IMR-90 (cell line): ENCODE results near the gene CACNA2D3. TPM values are rescaled to one million over a fixed set of nuclear protein-coding genes. Genes with fewer than 3 reads are reported as not detected.

ENCODE experiments used
- ATAC-seq: fragments of 200-7000 bp; cut with Tn5 transposase; 2 replicates; pipeline ENCODE4 v1.9.1; 2020; ENCODE audit warnings: low read depth, mild to moderate bottlenecking, moderate library complexity
- BruUV-seq: library from RNA; stranded (reverse); fragments of 400-500 nt; replicated peaks from 2 replicates; lab custom pipeline; 2021; lab: Mats Ljungman, UMichigan
- CTCF ChIA-PET: fragments of 300-600 bp; formaldehyde crosslinking; extraction: SDS; loops from one replicate; lab custom pipeline; 2021; ENCODE audit warnings: antibody characterized with exemption; lab: Yijun Ruan, JAX
- POLR2A ChIA-PET: fragments of 300-600 bp; sonication (Branson Sonifier 250); formaldehyde crosslinking; loops from one replicate; lab custom pipeline; 2022; ENCODE audit warnings: antibody characterized with exemption; ENCODE audit not compliant: unreplicated experiment; lab: Charles Lee
- DNase-seq: peaks from one replicate; pipeline ENCODE4 v3.0.0; 2013
- H2AFZ ChIP-seq: replicated peaks from 2 replicates; pipeline ENCODE3; 2013; ENCODE audit warnings: low read length, mild to moderate bottlenecking; ENCODE audit not compliant: poor library complexity
- H2AK5ac ChIP-seq: 2 replicates; pipeline ENCODE4 v1.6.1; 2013; ENCODE audit warnings: low read depth, low read length, inconsistent platforms
- H2AK9ac ChIP-seq: replicated peaks from 2 replicates; pipeline ENCODE3; 2013; ENCODE audit warnings: mild to moderate bottlenecking, low read depth, low read length, moderate library complexity; ENCODE audit not compliant: poor library complexity
- H2BK120ac ChIP-seq: 2 replicates; pipeline ENCODE4 v1.6.1; 2013; ENCODE audit warnings: low read depth, low read length, inconsistent platforms
- H2BK15ac ChIP-seq: 3 replicates; pipeline ENCODE4 v1.6.1; 2013; ENCODE audit warnings: low read depth, low read length, inconsistent platforms
- H2BK20ac ChIP-seq: 2 replicates; pipeline ENCODE4 v1.6.1; 2013; ENCODE audit warnings: low read depth, mild to moderate bottlenecking, inconsistent platforms, low read length, moderate library complexity
- H2BK5ac ChIP-seq: 2 replicates; pipeline ENCODE4 v1.6.1; 2013; ENCODE audit warnings: mild to moderate bottlenecking, low read depth, low read length, inconsistent platforms; ENCODE audit not compliant: poor library complexity, severe bottlenecking
- H3K14ac ChIP-seq: replicated peaks from 2 replicates; pipeline ENCODE4 v1.6.1; 2013; ENCODE audit warnings: low read depth, low read length, inconsistent platforms
- H3K18ac ChIP-seq: 2 replicates; pipeline ENCODE4 v1.6.1; 2013; ENCODE audit warnings: low read depth, low read length, control low read depth
- H3K23ac ChIP-seq: 2 replicates; pipeline ENCODE4 v1.6.1; 2013; ENCODE audit warnings: low read depth, low read length, inconsistent platforms
- H3K27ac ChIP-seq: 2 replicates; pipeline ENCODE4 v1.5.1; 2013; ENCODE audit warnings: mild to moderate bottlenecking, control low read depth, low read length; ENCODE audit not compliant: insufficient read depth
- H3K27me3 ChIP-seq: 2 replicates; pipeline ENCODE4 v1.6.1; 2013; ENCODE audit warnings: low read length; ENCODE audit not compliant: control insufficient read depth, insufficient read depth
- H3K36me3 ChIP-seq: 2 replicates; pipeline ENCODE4 v1.6.1; 2013; ENCODE audit warnings: low read length, mixed read lengths; ENCODE audit not compliant: control insufficient read depth, insufficient read depth
- H3K4ac ChIP-seq: 2 replicates; pipeline ENCODE4 v1.6.1; 2013; ENCODE audit warnings: low read depth, low read length, inconsistent platforms
- H3K4me1 ChIP-seq: 2 replicates; pipeline ENCODE4 v1.6.1; 2013; ENCODE audit warnings: low read length, mixed read lengths; ENCODE audit not compliant: control insufficient read depth, insufficient read depth
- H3K4me2 ChIP-seq: 2 replicates; pipeline ENCODE4 v1.6.1; 2013; ENCODE audit warnings: low read depth, mild to moderate bottlenecking, control low read depth, low read length, moderate library complexity
- H3K4me3 ChIP-seq: 2 replicates; pipeline ENCODE4 v1.5.1; 2013; ENCODE audit warnings: low read depth, mild to moderate bottlenecking, control low read depth, low read length, moderate library complexity; ENCODE audit not compliant: insufficient read depth
- H3K56ac ChIP-seq: 2 replicates; pipeline ENCODE4 v1.6.1; 2013; ENCODE audit warnings: low read length, inconsistent platforms; ENCODE audit not compliant: insufficient read depth; ENCODE audit errors: extremely low read depth
- H3K79me1 ChIP-seq, 2 experiments: 2 replicates each; pipeline ENCODE4 v1.6.1; 2013; ENCODE audit warnings: low read length in 2 of 2, inconsistent platforms in 1 of 2, low read depth in 1 of 2
- H3K9ac ChIP-seq: 2 replicates; pipeline ENCODE4 v1.6.1; 2013; ENCODE audit warnings: low read depth, low read length, control low read depth
- H3K9me1 ChIP-seq: 2 replicates; pipeline ENCODE4 v1.6.1; 2013; ENCODE audit warnings: low read length, inconsistent platforms; ENCODE audit not compliant: insufficient read depth
- H3K9me3 ChIP-seq: 2 replicates; pipeline ENCODE4 v1.6.1; 2013; ENCODE audit warnings: low read length; ENCODE audit not compliant: control insufficient read depth, insufficient read depth
- H4K20me1 ChIP-seq: 2 replicates; pipeline ENCODE4 v1.6.1; 2013; ENCODE audit warnings: low read length, inconsistent platforms; ENCODE audit not compliant: insufficient read depth
- H4K5ac ChIP-seq: 2 replicates; pipeline ENCODE4 v1.6.1; 2013; ENCODE audit warnings: mild to moderate bottlenecking, low read depth, low read length, control low read depth
- H4K8ac ChIP-seq, 2 experiments: 2 replicates each; pipeline ENCODE4 v1.6.1; 2013; ENCODE audit warnings: low read depth in 2 of 2, low read length in 2 of 2, control low read depth in 1 of 2, inconsistent platforms in 1 of 2
- H4K91ac ChIP-seq: 2 replicates; pipeline ENCODE4 v1.6.1; 2013; ENCODE audit warnings: low read depth, low read length, inconsistent platforms; ENCODE audit not compliant: insufficient read depth
- BHLHE40 ChIP-seq: fragments of 150-350 bp; IDR thresholded peaks from 2 replicates; pipeline ENCODE4 v1.6.1; 2016; ENCODE audit warnings: mild to moderate bottlenecking, low read depth, low read length
- CEBPB ChIP-seq: IDR thresholded peaks from 2 replicates; pipeline ENCODE4 v1.6.1; 2012; ENCODE audit warnings: low read depth, low read length, improper control_type of control experiment
- CHD1 ChIP-seq: IDR thresholded peaks from 2 replicates; pipeline ENCODE4 v1.6.1; 2012; ENCODE audit warnings: low read depth, low read length, improper control_type of control experiment
- FOS ChIP-seq: fragments of 150-350 bp; IDR thresholded peaks from 2 replicates; pipeline ENCODE4 v1.6.1; 2016; ENCODE audit warnings: low read depth, low read length
- MAFK ChIP-seq: IDR thresholded peaks from 2 replicates; pipeline ENCODE4 v1.6.1; 2012; ENCODE audit warnings: low read depth, low read length, improper control_type of control experiment
- MAZ ChIP-seq: IDR thresholded peaks from 2 replicates; pipeline ENCODE4 v1.6.1; 2012; ENCODE audit warnings: low read depth, mild to moderate bottlenecking, low read length, improper control_type of control experiment, moderate library complexity, borderline replicate concordance
- MXI1 ChIP-seq: IDR thresholded peaks from 2 replicates; pipeline ENCODE4 v1.6.1; 2012; ENCODE audit warnings: low read depth, mild to moderate bottlenecking, low read length, moderate library complexity, borderline replicate concordance
- NFE2L2 ChIP-seq: fragments of 150-350 bp; IDR thresholded peaks from 2 replicates; pipeline ENCODE4 v1.6.1; 2016; ENCODE audit warnings: low read depth, mild to moderate bottlenecking, low read length
- POLR2A ChIP-seq: IDR thresholded peaks from 2 replicates; pipeline ENCODE4 v1.6.1; 2012; ENCODE audit warnings: mild to moderate bottlenecking, low read depth, low read length
- RAD21 ChIP-seq: IDR thresholded peaks from 2 replicates; pipeline ENCODE4 v1.6.1; 2012; ENCODE audit warnings: low read length, improper control_type of control experiment
- RCOR1 ChIP-seq: IDR thresholded peaks from 2 replicates; pipeline ENCODE4 v1.6.1; 2012; ENCODE audit warnings: mild to moderate bottlenecking, low read length, improper control_type of control experiment; ENCODE audit not compliant: insufficient replicate concordance
- RFX5 ChIP-seq: IDR thresholded peaks from 2 replicates; pipeline ENCODE4 v1.8.0; 2012; ENCODE audit warnings: low read depth, mild to moderate bottlenecking, low read length, moderate library complexity
- SMC3 ChIP-seq: fragments of 150-350 bp; IDR thresholded peaks from 2 replicates; pipeline ENCODE4 v1.6.1; 2016; ENCODE audit warnings: low read depth, mild to moderate bottlenecking, antibody characterized with exemption, low read length, moderate library complexity
- whole genome bisulfite sequencing, 2 experiments: methylation state at CpG; one replicate each; pipeline versions ENCODE4 v1.1.5 to v1.1.7; 2013; ENCODE audit warnings: missing lambda C conversion rate in 2 of 2; ENCODE audit not compliant: insufficient read length in 1 of 2; ENCODE audit errors: extremely low coverage in 2 of 2; 5-methylcytosine and 5-hydroxymethylcytosine counted together
- dilution Hi-C: fragments of 300-500 bp; cut with HindIII; formaldehyde crosslinking; loops from one replicate; pipeline ENCODE4 v1.14.3; 2018; ENCODE audit warnings: low sequenced_read_pairs; ENCODE audit not compliant: unreplicated experiment
- in situ Hi-C: fragments of 300-500 bp; cut with MboI; formaldehyde crosslinking; loops from 3 replicates; pipeline ENCODE4 v1.14.3; 2019; ENCODE audit warnings: low sequenced_read_pairs, inconsistent platforms, mixed read lengths
- intact Hi-C: fragments of 100-400 bp; cut with micrococcal nuclease; formaldehyde crosslinking; loops from 2 replicates; pipeline ENCODE4 v1.10.0; 2022
- polyA plus RNA-seq, 3 experiments: library from polyadenylated mRNA; depleted of rRNA; stranded (reverse); fragments of >200 nt; gene quantifications; 2 replicates each; pipeline ENCODE4 v1.2.3, GENCODE V29; 2012; ENCODE audit warnings: low replicate concordance in 1 of 3
- total RNA-seq: library from RNA; depleted of rRNA; stranded (reverse); fragments of >200 nt; gene quantifications from 2 replicates; pipeline ENCODE4 v1.2.3, GENCODE V29; 2012
- TF ChIP-seq, protein P1 (sequence below): fragments of 150-350 bp; IDR thresholded peaks from 2 replicates; pipeline ENCODE4 v1.6.1; 2016; ENCODE audit warnings: low read depth, mild to moderate bottlenecking, low read length, moderate library complexity, borderline replicate concordance
- TF ChIP-seq, protein P2 (sequence below): conservative IDR thresholded peaks from 2 replicates; pipeline ENCODE4 v1.5.1; 2012; ENCODE audit warnings: mild to moderate bottlenecking, low read depth, low read length, improper control_type of control experiment
- TF ChIP-seq, protein P3 (sequence below): fragments of 150-350 bp; IDR thresholded peaks from 2 replicates; pipeline ENCODE4 v1.6.1; 2017; ENCODE audit warnings: mild to moderate bottlenecking, antibody characterized with exemption, low read length, low read depth

CACNA2D3 gene
- total and polyA plus RNA-seq, 2 of the 4 experiments (the other 2 are of a cell fraction), result 0.36 to 0.41 TPM

DNA sequence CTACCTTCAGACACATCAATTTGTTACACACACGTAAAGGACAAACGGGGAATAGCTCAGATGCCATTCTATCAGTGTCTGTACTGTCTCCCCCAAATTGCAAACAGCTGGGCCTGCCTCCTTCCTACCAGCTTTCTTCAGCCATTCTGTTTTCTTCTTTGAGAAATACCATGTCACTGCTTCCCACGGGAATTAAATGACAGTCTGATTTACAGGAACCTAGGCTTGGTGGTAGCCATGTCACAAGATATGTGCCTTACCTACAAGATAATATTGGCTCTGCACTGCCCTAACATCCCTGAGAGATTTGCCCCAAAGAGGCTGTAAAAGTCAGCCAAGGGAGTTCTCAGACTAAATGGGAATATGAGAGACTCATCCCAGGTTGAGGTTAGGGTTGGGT, 497.2 kb downstream of the CACNA2D3 start:
- H4K91ac ChIP-seq, result no peak overlapping the region
- H3K18ac ChIP-seq, result no peak overlapping the region
- no peak overlapping the region for H3K9ac ChIP-seq
- H3K27me3 ChIP-seq, result no peaks in the 10 kb centered on the region
- H2BK20ac ChIP-seq, result no peak overlapping the region
- H3K14ac ChIP-seq, result no peak overlapping the region
- DNase-seq (no peak), ATAC-seq (no peak)
- H4K20me1 ChIP-seq, result no peaks in the 10 kb centered on the region
- no peak overlapping the region for H3K23ac ChIP-seq
- no peak overlapping the region for H4K8ac ChIP-seq
- no peak overlapping the region for H4K5ac ChIP-seq
- no peak overlapping the region for H2AK5ac ChIP-seq
- H3K79me1 ChIP-seq, result no peaks in the 10 kb centered on the region
- H3K56ac ChIP-seq, result no peak overlapping the region
- H3K27ac ChIP-seq, result no peak overlapping the region
- H3K36me3 ChIP-seq, result no peaks in the 10 kb centered on the region
- H2BK15ac ChIP-seq, result no peak overlapping the region
- no peak overlapping the region for H3K4me3 ChIP-seq
- POLR2A ChIA-PET, result no interaction called here
- CTCF ChIA-PET, result no interaction called here
- H2AK9ac ChIP-seq, result no peak overlapping the region
- in situ Hi-C loops (no loop called here), intact Hi-C loops (no loop called here), dilution Hi-C loops (no loop called here)
- no peaks in the 10 kb centered on the region for H3K9me1 ChIP-seq
- no peak overlapping the region for H2AFZ ChIP-seq
- no TSS peak for BruUV-seq
- H3K4me1 ChIP-seq, result no peaks in the 10 kb centered on the region
- H2BK5ac ChIP-seq, result no peak overlapping the region
- WGBS, 2 experiments, result no CpG with 5 or more reads among the region's 3 CpGs
- no peak for TF ChIP-seq POLR2A
- no peak for TF ChIP-seq MXI1
- TF ChIP-seq RCOR1, result no peak
- TF ChIP-seq FOS, result no peak
- no peak for TF ChIP-seq BHLHE40
- TF ChIP-seq NFE2L2, result no peak
- TF ChIP-seq, protein P1, sequence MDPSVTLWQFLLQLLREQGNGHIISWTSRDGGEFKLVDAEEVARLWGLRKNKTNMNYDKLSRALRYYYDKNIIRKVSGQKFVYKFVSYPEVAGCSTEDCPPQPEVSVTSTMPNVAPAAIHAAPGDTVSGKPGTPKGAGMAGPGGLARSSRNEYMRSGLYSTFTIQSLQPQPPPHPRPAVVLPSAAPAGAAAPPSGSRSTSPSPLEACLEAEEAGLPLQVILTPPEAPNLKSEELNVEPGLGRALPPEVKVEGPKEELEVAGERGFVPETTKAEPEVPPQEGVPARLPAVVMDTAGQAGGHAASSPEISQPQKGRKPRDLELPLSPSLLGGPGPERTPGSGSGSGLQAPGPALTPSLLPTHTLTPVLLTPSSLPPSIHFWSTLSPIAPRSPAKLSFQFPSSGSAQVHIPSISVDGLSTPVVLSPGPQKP, result no peak
- no peak for TF ChIP-seq SMC3
- no peak for TF ChIP-seq RFX5
- TF ChIP-seq RAD21, result no peak
- TF ChIP-seq, protein P2, sequence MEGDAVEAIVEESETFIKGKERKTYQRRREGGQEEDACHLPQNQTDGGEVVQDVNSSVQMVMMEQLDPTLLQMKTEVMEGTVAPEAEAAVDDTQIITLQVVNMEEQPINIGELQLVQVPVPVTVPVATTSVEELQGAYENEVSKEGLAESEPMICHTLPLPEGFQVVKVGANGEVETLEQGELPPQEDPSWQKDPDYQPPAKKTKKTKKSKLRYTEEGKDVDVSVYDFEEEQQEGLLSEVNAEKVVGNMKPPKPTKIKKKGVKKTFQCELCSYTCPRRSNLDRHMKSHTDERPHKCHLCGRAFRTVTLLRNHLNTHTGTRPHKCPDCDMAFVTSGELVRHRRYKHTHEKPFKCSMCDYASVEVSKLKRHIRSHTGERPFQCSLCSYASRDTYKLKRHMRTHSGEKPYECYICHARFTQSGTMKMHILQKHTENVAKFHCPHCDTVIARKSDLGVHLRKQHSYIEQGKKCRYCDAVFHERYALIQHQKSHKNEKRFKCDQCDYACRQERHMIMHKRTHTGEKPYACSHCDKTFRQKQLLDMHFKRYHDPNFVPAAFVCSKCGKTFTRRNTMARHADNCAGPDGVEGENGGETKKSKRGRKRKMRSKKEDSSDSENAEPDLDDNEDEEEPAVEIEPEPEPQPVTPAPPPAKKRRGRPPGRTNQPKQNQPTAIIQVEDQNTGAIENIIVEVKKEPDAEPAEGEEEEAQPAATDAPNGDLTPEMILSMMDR, result no peak
- no peak for TF ChIP-seq MAZ
- no peak for TF ChIP-seq CHD1
- TF ChIP-seq, protein P3, sequence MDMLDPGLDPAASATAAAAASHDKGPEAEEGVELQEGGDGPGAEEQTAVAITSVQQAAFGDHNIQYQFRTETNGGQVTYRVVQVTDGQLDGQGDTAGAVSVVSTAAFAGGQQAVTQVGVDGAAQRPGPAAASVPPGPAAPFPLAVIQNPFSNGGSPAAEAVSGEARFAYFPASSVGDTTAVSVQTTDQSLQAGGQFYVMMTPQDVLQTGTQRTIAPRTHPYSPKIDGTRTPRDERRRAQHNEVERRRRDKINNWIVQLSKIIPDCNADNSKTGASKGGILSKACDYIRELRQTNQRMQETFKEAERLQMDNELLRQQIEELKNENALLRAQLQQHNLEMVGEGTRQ, result no peak
- TF ChIP-seq CEBPB, result no peak
- TF ChIP-seq MAFK, result no peak
- peaks cover 2% of the 10 kb centered on the region; the same call in 1 of the 2 replicates for H3K9me3 ChIP-seq
- no peak overlapping the region for H3K4me2 ChIP-seq
- no peak overlapping the region for H2BK120ac ChIP-seq
- no peak overlapping the region for H3K4ac ChIP-seq
